CD14-positive monocyte (primary cell): Measurements from ENCODE around the gene MIXL1. TPM values are rescaled to one million over a fixed set of nuclear protein-coding genes. Genes with fewer than 3 reads are reported as not detected.

Experiments
- DNase-seq, 3 donors: peaks; one replicate each; pipeline ENCODE4 v3.0.0-alpha.2; 2011 to 2022
- H2AFZ ChIP-seq: 2 replicates; pipeline ENCODE4 v1.6.0; 2012; ENCODE audit warnings: mild to moderate bottlenecking, low read depth, low read length, inconsistent platforms; ENCODE audit not compliant: insufficient read depth, poor library complexity, severe bottlenecking
- H3K27ac ChIP-seq, 2 donors: 1 replicate in 1 of 2; 2 replicates in 1 of 2; pipeline ENCODE4 v1.5.1; 2012 to 2013; ENCODE audit warnings: low read length in 2 of 2, control low read depth in 1 of 2, inconsistent platforms in 1 of 2, low read depth in 1 of 2, mild to moderate bottlenecking in 1 of 2
- H3K27me3 ChIP-seq, 2 donors: one replicate each; pipeline versions ENCODE4 v1.6.0 to v1.6.1; 2011 to 2013; ENCODE audit warnings: low read length in 2 of 2; ENCODE audit not compliant: control insufficient read depth in 2 of 2, insufficient read depth in 2 of 2
- H3K36me3 ChIP-seq, 2 donors: replicated peaks in 1 of 2; 1 replicate in 1 of 2; 2 replicates in 1 of 2; pipeline versions ENCODE4 v1.5.1 to v1.6.1; 2012 to 2013; ENCODE audit warnings: low read length in 2 of 2, control low read depth in 1 of 2, inconsistent platforms in 1 of 2, mild to moderate bottlenecking in 1 of 2; ENCODE audit not compliant: insufficient read depth in 2 of 2, control insufficient read depth in 1 of 2
- H3K4me1 ChIP-seq, 2 donors: 1 replicate in 1 of 2; 2 replicates in 1 of 2; pipeline versions ENCODE4 v1.5.1 to v1.6.1; 2012 to 2013; ENCODE audit warnings: low read length in 2 of 2, control low read depth in 1 of 2, inconsistent platforms in 1 of 2, mild to moderate bottlenecking in 1 of 2, moderate library complexity in 1 of 2; ENCODE audit not compliant: insufficient read depth in 2 of 2, control insufficient read depth in 1 of 2
- H3K4me2 ChIP-seq: replicated peaks from 2 replicates; pipeline ENCODE3; 2012; ENCODE audit warnings: low read length, moderate library complexity, mild to moderate bottlenecking; ENCODE audit not compliant: poor library complexity, severe bottlenecking; ENCODE audit errors: extremely low read depth
- H3K4me3 ChIP-seq, 3 experiments: fragments of 200-600 bp in 1 of 3; sonication (generic) in 1 of 3; replicated peaks in 1 of 3; 1 replicate in 2 of 3; 2 replicates in 1 of 3; pipeline ENCODE4 v1.5.1; 2011 to 2013; ENCODE audit warnings: low read length in 3 of 3, mild to moderate bottlenecking in 3 of 3, control low read depth in 2 of 3, low read depth in 2 of 3, inconsistent platforms in 1 of 3, moderate library complexity in 1 of 3
- H3K79me2 ChIP-seq: 2 replicates; pipeline ENCODE4 v1.6.0; 2012; ENCODE audit warnings: mild to moderate bottlenecking, control low read depth, inconsistent platforms, low read length, moderate library complexity; ENCODE audit not compliant: insufficient read depth
- H3K9ac ChIP-seq: 2 replicates; pipeline ENCODE4 v1.6.0; 2017; ENCODE audit warnings: low read length, mild to moderate bottlenecking; ENCODE audit not compliant: insufficient read depth, poor library complexity, severe bottlenecking
- H3K9me3 ChIP-seq, 2 donors: replicated peaks in 1 of 2; 1 replicate in 1 of 2; 2 replicates in 1 of 2; pipeline versions ENCODE4 v1.5.1 to v1.6.1; 2012 to 2013; ENCODE audit warnings: low read length in 2 of 2, control low read depth in 1 of 2; ENCODE audit not compliant: control insufficient read depth in 1 of 2, insufficient read depth in 1 of 2
- H4K20me1 ChIP-seq: 2 replicates; pipeline ENCODE4 v1.6.0; 2012; ENCODE audit warnings: mild to moderate bottlenecking, low read length, control low read depth, moderate library complexity; ENCODE audit not compliant: insufficient read depth
- H3K27ac Mint-ChIP-seq, 7 donors: one replicate each; pipeline ENCODE4 v1.8.0; 2020; ENCODE audit warnings: mild to moderate bottlenecking in 7 of 7, mixed read lengths in 7 of 7, moderate library complexity in 6 of 7, inconsistent platforms in 2 of 7
- H3K27me3 Mint-ChIP-seq, 3 donors: one replicate each; pipeline ENCODE4 v1.8.0; 2021 to 2022; ENCODE audit warnings: low read depth in 3 of 3, mild to moderate bottlenecking in 3 of 3, mixed read lengths in 3 of 3, moderate library complexity in 3 of 3, inconsistent platforms in 1 of 3
- H3K36me3 Mint-ChIP-seq, 2 donors: one replicate each; pipeline ENCODE4 v1.8.0; 2020; ENCODE audit warnings: mixed read lengths in 2 of 2, inconsistent platforms in 1 of 2, mild to moderate bottlenecking in 1 of 2
- H3K4me1 Mint-ChIP-seq: one replicate; pipeline ENCODE4 v1.8.0; 2020; ENCODE audit warnings: mild to moderate bottlenecking, mixed read lengths
- H3K4me3 Mint-ChIP-seq, 2 donors: one replicate each; pipeline ENCODE4 v1.8.0; 2020; ENCODE audit warnings: mild to moderate bottlenecking in 2 of 2, mixed read lengths in 2 of 2, moderate library complexity in 1 of 2
- H3K9me3 Mint-ChIP-seq, 7 donors: one replicate each; pipeline ENCODE4 v1.8.0; 2020 to 2022; ENCODE audit warnings: mixed read lengths in 7 of 7, mild to moderate bottlenecking in 6 of 7, moderate library complexity in 6 of 7, inconsistent platforms in 2 of 7
- CTCF ChIP-seq: fragments of 200-600 bp; IDR thresholded peaks from one replicate; pipeline ENCODE4 v1.8.0; 2022; ENCODE audit warnings: antibody characterized with exemption, mild to moderate bottlenecking
- WGBS: methylation state at CpG from one replicate; pipeline ENCODE4 v1.1.5; 2013; ENCODE audit warnings: missing lambda C conversion rate; ENCODE audit not compliant: insufficient coverage; 5-methylcytosine and 5-hydroxymethylcytosine counted together
- intact Hi-C, 2 donors: fragments of 100-400 bp; cut with micrococcal nuclease; formaldehyde crosslinking; loops; one replicate each; pipeline versions ENCODE4 v1.15.0 to v1.15.1; 2023
- polyA plus RNA-seq, 3 donors: library from polyadenylated mRNA; depleted of rRNA in 1 of 3; unstranded in 2 of 3; stranded (reverse) in 1 of 3; fragments of 300-500 nt in 2 of 3; fragments of >200 nt in 1 of 3; fragmentation: Illumina TruSeq in 2 of 3; gene quantifications; 1 replicate in 2 of 3; 2 replicates in 1 of 3; pipeline ENCODE4 v1.2.3, GENCODE V29; 2012 to 2021

MIXL1 gene
- polyA plus RNA-seq, 3 donors, result not detected

GRCh38 chr1:226233806-226234205 is 10.3 kb downstream of the MIXL1 start:
- Histone ChIP-seq H3K9me3 (no peaks in the 10 kb centered on the region), H4K20me1 (no peaks in the 10 kb centered on the region), H3K4me2 (no peak overlapping the region), H3K9ac (no peak overlapping the region), H3K36me3 (peaks cover 15 to 54% of the 10 kb centered on the region in 2 donors), H2AFZ (no peak overlapping the region), H3K27ac (no peak overlapping the region), H3K79me2 (no peaks in the 10 kb centered on the region), H3K4me1 (no peaks in the 10 kb centered on the region), H3K4me3 (no peak overlapping the region), H3K27me3 (no peaks in the 10 kb centered on the region)
- Mint-ChIP-seq H3K36me3 (peaks cover 40 to 51% of the 10 kb centered on the region in 2 donors), H3K9me3 (peaks cover 0 to 1% (median 0%) of the 10 kb centered on the region in 7 donors), H3K27me3 (peaks cover 0 to 2% (median 0%) of the 10 kb centered on the region in 3 donors), H3K27ac (no peak overlapping the region), H3K4me1 (no peaks in the 10 kb centered on the region), H3K4me3 (no peak overlapping the region)
- DNase-seq, result no peak
- no peak for TF ChIP-seq CTCF
- no CpG with 5 or more reads among the region's 3 CpGs for WGBS
- intact Hi-C loops, result no loop called here

- WGBS, result no CpG with 5 or more reads among the region's 1 CpG
- H3K9ac ChIP-seq, result no peak overlapping the region
- no peaks in the 10 kb centered on the region for H3K9me3 ChIP-seq
- Mint-ChIP-seq H3K9me3 (peaks cover 0 to 1% (median 0%) of the 10 kb centered on the region in 7 donors), H3K4me1 (no peaks in the 10 kb centered on the region), H3K36me3 (peaks cover 41 to 51% of the 10 kb centered on the region in 2 donors), H3K27ac (no peak overlapping the region), H3K27me3 (peaks cover 0 to 2% (median 0%) of the 10 kb centered on the region in 3 donors), H3K4me3 (no peak overlapping the region)
- H2AFZ ChIP-seq, result no peak overlapping the region
- no peak overlapping the region for H3K4me3 ChIP-seq
- TF ChIP-seq CTCF, result no peak
- no peaks in the 10 kb centered on the region for H3K27me3 ChIP-seq
- H4K20me1 ChIP-seq, result no peaks in the 10 kb centered on the region
- H3K4me1 ChIP-seq, result no peaks in the 10 kb centered on the region
- H3K36me3 ChIP-seq, result peaks cover 15 to 44% of the 10 kb centered on the region in 2 donors
- no peak overlapping the region for H3K27ac ChIP-seq
- no peak for DNase-seq
- intact Hi-C loops, result no loop called here
- no peaks in the 10 kb centered on the region for H3K79me2 ChIP-seq
- H3K4me2 ChIP-seq, result no peak overlapping the region
These were observed 13.4 kb downstream of the MIXL1 start for GRCh38 chr1:226236826-226237225.
